ENCODE results near the gene CCDC167.

- TF ChIP-seq, protein P1, sequence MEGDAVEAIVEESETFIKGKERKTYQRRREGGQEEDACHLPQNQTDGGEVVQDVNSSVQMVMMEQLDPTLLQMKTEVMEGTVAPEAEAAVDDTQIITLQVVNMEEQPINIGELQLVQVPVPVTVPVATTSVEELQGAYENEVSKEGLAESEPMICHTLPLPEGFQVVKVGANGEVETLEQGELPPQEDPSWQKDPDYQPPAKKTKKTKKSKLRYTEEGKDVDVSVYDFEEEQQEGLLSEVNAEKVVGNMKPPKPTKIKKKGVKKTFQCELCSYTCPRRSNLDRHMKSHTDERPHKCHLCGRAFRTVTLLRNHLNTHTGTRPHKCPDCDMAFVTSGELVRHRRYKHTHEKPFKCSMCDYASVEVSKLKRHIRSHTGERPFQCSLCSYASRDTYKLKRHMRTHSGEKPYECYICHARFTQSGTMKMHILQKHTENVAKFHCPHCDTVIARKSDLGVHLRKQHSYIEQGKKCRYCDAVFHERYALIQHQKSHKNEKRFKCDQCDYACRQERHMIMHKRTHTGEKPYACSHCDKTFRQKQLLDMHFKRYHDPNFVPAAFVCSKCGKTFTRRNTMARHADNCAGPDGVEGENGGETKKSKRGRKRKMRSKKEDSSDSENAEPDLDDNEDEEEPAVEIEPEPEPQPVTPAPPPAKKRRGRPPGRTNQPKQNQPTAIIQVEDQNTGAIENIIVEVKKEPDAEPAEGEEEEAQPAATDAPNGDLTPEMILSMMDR (IDR thresholded peaks at IDR 0.05; ENCODE audit: insufficient read depth, low read length) = no peak
- TF ChIP-seq GABPA (IDR thresholded peaks at IDR 0.05; ENCODE audit: low read depth) = no peak
Measured at GRCh38 chr6:37512400-37513011, 12.8 kb upstream of the CCDC167 start.

All from HL-60 (cell line).